GM19193 (cell line): ENCODE data around the gene UBP1.

Experiments
- POLR2A ChIP-seq: IDR thresholded peaks from 4 replicates; pipeline ENCODE4 v1.6.1; 2011; ENCODE audit not compliant: insufficient read depth, insufficient read length; ENCODE audit errors: extremely low read depth

Gene UBP1

GRCh38 chr3:33377489-33377888 is 62.7 kb downstream of the UBP1 start:
- TF ChIP-seq POLR2A = no peak

DNA sequence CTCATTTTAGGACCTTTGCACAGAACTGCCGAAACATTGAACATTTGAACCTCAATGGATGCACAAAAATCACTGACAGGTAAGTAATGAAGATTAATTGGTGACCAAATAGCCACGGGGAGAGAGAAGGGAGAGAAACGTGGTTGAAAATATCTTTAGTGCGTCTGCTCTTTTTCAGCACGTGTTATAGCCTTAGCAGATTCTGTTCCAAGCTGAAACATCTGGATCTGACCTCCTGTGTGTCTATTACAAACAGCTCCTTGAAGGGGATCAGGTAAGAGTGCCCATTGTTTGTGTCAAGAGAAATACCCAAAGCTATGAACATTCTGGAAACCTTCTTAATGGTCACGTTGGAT is 67.1 kb downstream of the UBP1 start:
- TF ChIP-seq POLR2A = no peak

DNA sequence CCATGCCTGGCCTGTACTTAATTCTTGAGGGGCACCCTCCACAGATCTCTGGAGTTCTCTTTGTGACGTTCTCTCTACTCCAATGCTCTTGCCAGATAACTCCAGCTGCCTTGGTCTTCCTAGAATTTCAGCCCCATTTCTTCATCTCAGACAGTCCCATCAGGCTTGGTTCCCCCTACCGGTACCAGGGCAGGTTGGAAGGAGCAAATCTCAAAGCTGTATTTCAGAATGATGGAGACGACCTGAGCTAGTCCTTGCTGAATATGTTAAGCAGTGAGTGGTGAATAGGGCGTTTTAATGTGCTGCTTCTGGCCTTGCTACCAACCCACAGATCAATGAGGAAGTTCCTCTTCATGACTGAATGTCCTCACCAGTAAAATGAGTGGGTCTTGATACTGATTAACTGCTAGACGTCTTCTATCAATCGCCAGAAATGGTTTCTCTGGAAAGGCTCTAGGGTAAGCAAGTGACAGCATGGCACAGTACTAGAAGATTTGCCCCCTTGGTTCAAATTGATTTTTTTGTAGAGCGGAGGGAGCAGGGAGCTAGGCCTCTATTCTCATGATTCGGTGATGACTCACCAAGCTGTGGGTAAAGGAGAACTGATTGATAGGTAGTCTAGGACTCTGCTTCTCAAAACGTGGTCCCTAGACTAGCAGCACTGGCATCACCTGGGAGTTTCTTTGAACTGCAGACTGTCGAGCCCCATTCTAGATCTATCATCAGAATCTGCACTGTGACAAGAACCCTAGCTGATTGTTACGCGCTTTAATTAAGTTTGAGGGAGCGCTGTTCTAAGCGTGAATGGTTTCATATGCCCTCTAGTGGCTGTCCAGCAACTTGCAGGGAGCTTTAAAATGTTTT is 67.8 kb downstream of the UBP1 start:
- TF ChIP-seq POLR2A = no peak

GRCh38 chr3:33364531-33365128 is 75.6 kb downstream of the UBP1 start:
- TF ChIP-seq POLR2A = no peak

DNA sequence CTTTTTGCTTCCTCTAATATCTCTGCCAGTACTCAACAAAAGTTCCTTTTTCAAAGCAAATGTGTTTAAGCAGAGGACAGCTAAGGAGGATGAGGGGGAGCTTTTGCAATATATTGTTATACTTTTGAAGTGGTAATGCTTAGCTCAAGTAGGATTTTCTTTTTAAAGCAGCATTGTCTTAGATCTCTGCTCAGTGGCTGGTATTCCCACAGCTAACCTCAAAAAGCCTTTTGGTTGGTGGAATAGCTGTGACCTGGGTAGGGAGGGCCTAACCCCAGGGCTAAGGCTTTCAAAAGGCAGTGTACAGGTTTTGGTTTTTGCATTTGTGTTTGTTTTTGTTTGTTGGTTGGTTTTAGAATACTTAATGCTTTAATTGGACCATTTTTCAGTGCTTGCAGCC is 76.1 kb downstream of the UBP1 start:
- TF ChIP-seq POLR2A = no peak

- no peak for TF ChIP-seq POLR2A
These were observed 76.9 kb downstream of the UBP1 start for GRCh38 chr3:33363113-33363800.

DNA sequence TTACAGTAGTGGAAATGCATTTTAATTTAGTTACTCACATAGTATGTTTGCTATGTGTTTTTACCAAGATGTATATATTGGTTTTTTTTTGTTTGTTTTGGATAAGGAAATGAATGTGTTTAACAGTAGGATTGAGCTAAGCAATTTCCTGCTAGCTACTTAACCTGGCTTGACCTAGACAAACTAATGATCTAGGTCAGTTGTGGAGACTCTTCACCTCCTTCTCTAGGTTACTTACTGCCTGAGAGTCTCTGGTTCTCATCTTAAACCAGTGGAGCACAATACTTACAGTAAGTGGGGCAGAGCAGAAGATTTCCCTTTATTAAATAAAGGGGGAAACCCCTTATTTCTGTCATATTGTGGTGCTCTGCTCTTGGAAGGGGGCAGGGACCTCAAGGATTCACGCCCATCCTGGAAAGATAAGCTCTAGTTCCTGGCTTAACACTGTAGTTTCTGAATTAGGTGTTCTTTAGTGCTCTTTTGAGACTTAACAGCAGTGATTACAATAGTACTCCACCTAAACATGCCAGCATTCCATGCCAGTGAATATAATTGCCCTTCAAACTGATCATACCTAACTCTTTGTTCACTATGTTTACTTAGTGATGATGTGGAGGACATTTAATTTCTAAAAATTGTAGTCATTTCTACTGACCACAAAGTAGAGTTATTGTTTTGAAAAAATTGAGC is 79.9 kb downstream of the UBP1 start:
- no peak for TF ChIP-seq POLR2A

DNA sequence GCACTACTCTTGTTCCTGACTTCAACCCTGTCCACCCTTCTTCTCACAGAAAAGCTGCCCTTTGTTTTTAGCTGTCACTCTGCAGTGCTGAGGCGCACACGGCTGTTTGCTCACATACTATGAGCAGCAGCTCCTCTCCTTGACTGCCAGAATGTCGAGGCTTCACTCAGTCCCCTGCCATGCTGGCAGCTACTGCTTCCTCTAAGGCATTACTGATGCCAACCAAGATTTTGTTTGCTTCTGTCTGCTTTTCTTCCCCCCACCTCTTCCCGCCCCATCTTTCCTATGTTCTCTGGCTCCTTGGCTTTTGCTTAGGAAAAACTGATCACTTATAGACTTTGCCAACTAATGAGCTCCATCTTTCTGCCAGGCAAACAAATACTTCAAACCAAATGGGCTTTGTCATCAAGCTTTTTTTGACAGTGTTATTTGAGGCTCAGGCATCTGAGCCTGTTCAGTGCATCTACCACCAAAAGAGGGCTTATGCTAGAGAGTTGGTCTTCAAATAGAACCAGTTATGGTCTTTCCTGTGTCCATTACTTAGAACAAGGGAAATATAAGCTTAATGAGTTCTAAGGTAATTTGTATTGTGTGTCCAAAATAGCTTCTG is 81.9 kb downstream of the UBP1 start:
- TF ChIP-seq POLR2A = no peak

DNA sequence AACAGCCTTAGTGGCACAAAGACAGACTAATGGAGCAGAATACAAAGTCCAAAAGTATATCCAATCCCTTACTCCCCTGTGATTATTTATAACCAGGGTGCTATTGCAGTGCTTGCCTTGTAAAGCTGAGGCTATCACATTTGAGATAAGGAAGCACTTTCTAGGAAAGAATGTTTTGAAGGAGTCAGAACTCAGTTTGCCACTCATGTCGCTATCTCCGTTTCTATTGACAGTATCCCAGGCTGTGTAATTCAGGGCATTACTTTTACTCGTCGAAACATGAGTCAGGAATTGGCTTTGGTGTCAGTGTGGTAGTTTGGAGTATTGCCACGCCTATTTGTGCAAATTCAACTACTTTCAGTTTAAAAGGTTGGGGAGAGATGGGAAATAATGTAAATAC is 84.6 kb downstream of the UBP1 start:
- no peak for TF ChIP-seq POLR2A

DNA sequence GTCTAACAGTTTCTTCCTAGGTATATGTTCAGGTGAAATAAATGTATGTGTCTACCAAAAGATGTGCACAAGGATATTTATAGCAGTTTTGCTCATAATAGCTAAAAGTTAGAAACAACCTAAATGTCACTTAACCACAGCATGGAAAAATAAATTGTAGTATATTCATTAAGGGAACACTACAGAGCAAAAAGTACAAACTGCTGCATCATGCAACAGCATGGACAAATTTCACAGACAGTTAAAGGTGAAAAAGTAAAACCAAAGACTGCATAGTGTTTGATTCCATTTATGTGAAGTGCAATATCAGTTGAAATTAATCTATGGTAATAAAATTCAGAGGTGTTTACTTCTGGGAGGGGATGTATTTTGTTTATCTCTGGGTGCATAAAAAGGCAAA is 100.4 kb downstream of the UBP1 start:
- TF ChIP-seq POLR2A = no peak
